ENCODE measurements around the gene CHD2. TPM values are rescaled to one million over a fixed set of nuclear protein-coding genes. Genes with fewer than 3 reads are reported as not detected.

The CHD2 gene
- total and polyA plus RNA-seq, 2 donors (not counting 3 experiments of a cell fraction or from before 2014, with no cell fraction given): 53.8 to 97.9 TPM

DNA sequence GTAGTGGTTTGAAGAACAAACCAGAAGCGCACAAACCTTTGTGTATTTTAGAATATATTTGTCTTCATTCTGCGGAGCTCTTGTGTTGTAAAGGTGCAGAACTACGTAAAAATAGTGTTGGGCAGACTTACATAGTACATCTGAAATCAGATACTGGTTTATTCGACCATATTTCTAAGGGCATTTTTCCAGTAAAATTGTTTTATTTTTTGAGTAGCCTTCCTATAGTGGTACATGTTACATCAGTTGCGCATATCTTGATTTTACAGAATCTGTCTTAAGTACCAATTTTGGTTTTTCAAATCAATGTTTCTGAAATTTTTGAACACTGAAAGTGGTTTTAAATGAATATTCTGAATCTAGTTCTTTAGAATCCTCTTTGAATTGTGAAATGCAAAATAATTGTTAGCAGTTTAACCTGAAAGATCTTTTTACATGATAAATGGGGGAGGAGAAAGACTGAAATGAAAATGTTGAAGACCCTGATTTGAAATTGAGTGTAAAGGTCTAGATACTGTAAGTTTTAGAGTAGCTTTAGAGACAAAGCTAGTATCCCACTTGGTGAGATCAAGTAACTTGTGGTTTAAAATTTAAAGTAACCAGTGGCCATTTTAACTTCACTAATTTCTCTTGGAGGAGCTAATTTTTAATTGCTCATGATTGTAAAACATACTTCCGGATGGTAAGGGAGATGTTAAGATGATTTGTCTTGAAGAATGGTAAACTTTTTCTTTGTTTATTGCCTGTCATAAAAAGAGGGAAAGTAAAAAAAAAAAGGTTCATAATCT, 15.5 kb upstream of the CHD2 start:
- ChIA-PET POLR2A (interaction anchor here (0.6 to 2.9 kb wide), 5 partner anchors 10 to 129 kb away, joined by 3 to 17 read pairs (median 3); partner anchors contain the start of gene CHD2), CTCF (interaction anchor here (0.8 to 4.6 kb wide), 7 partner anchors 11 to 87 kb away, joined by 3 to 39 read pairs (median 5); partner anchors contain the start of gene CHD2)
- peak overlapping the region; percentile 98 for H3K9ac ChIP-seq (replicated peaks; ENCODE audit: extremely low read depth, insufficient read depth, low read length)
- no peak overlapping the region for H2AFZ ChIP-seq (ENCODE audit: low read depth, low read length)
- H3K9me1 ChIP-seq (replicated peaks; ENCODE audit: control insufficient read depth, extremely low read depth, insufficient read depth, low read length): no peaks in the 10 kb centered on the region
- peak overlapping the region; percentile 100 for H3K4me2 ChIP-seq (ENCODE audit: insufficient read depth, low read length)
- no TSS peak for BruUV-seq (replicated peaks)
- H3K9me3 ChIP-seq (replicated peaks; ENCODE audit: control insufficient read depth, insufficient read depth, low read length): no peaks in the 10 kb centered on the region
- intact Hi-C loops (cut with micrococcal nuclease) (loop anchor here (1.0 to 5.0 kb wide), 2 partner anchors 11 to 1723 kb away; no protein-coding TSS in a partner anchor), dilution Hi-C loops (cut with MboI; ENCODE audit: extremely low pct_ligation_motif_present, low sequenced_read_pairs) (no loop called here)
- H3K36me3 ChIP-seq (ENCODE audit: control insufficient read depth in 2 of 2, extremely low read depth in 1 of 2, insufficient read depth in 2 of 2, low read length in 2 of 2): peaks cover under 1 to 18% of the 10 kb centered on the region in 2 experiments
- no peaks in the 10 kb centered on the region for H4K20me1 ChIP-seq (replicated peaks; ENCODE audit: control insufficient read depth, extremely low read depth, insufficient read depth, low read length)
- TF ChIP-seq POLR2A (IDR thresholded peaks at IDR 0.05; ENCODE audit: low read depth, low read length): no peak
- TF ChIP-seq MYC (IDR thresholded peaks at IDR 0.05; ENCODE audit: low read depth, low read length): no peak
- TF ChIP-seq CTCF (IDR thresholded peaks at IDR 0.05; ENCODE audit: extremely low read depth in 1 of 2, insufficient read depth in 1 of 2, low read depth in 1 of 2, low read length in 2 of 2): no peak
- no peak for TF ChIP-seq MAX (IDR thresholded peaks at IDR 0.05; ENCODE audit: insufficient read depth, insufficient read length)
- TF ChIP-seq FOS (IDR thresholded peaks at IDR 0.05; ENCODE audit: borderline replicate concordance, insufficient read depth, low read length): no peak
- no peak for TF ChIP-seq POLR2AphosphoS5 (IDR thresholded peaks at IDR 0.05; ENCODE audit: insufficient read depth, low read depth, low read length)
- no peak for TF ChIP-seq EZH2 (IDR thresholded peaks at IDR 0.05; ENCODE audit: borderline replicate concordance, low read depth, low read length, severe bottlenecking)
- no peak for TF ChIP-seq GATA2 (IDR thresholded peaks at IDR 0.05; ENCODE audit: insufficient read depth, insufficient read length, low read depth, low read length)
- no peak for TF ChIP-seq JUN (IDR thresholded peaks at IDR 0.05; ENCODE audit: borderline replicate concordance, insufficient read depth, insufficient read length, low read depth)
- DNase-seq (ENCODE audit: low read depth, low spot score): peak; percentile 36
- peak overlapping the region; percentile 67 to 94 (median 92) for H3K4me3 ChIP-seq (replicated peaks in 1 of 3; ENCODE audit: insufficient read depth in 1 of 3, low read depth in 1 of 3, low read length in 3 of 3)
- no peak for FAIRE-seq
- H3K27ac ChIP-seq (ENCODE audit: insufficient read depth, low read depth, low read length): peak overlapping the region; percentile 74
- H3K27me3 ChIP-seq (ENCODE audit: control insufficient read depth in 2 of 2, insufficient read depth in 2 of 2, low read length in 2 of 2): no peaks in the 10 kb centered on the region
- peaks cover 28% of the 10 kb centered on the region for H3K4me1 ChIP-seq (ENCODE audit: control insufficient read depth, extremely low read depth, insufficient read depth, low read length)
- peaks cover 70% of the 10 kb centered on the region for H3K79me2 ChIP-seq (ENCODE audit: control insufficient read depth, insufficient read depth, low read length)
